Left ventricle myocardium superior (tissue), 1 donor: ENCODE data around the gene RAB4B. TPM values are rescaled to one million over a fixed set of nuclear protein-coding genes. Genes with fewer than 3 reads are reported as not detected.
"Not testable (repeated sequence)": the region's sequence is repeated elsewhere in the genome, so short reads cannot be mapped to it uniquely, and the experiment has no call there.

Experiments used
- ATAC-seq: fragments of 200-7000 bp; cut with Tn5 transposase; one replicate; pipeline ENCODE4 v1.9.1; 2020; ENCODE audit warnings: mild to moderate bottlenecking, moderate library complexity
- DNase-seq: peaks from one replicate; pipeline ENCODE4 v3.0.0-alpha.2; 2020
- intact Hi-C: fragments of 100-400 bp; cut with micrococcal nuclease; formaldehyde crosslinking; loops from one replicate; pipeline ENCODE4 v1.11.0; 2022
- total RNA-seq: library from RNA; stranded (reverse); fragmentation: NEBNext Ultra II Directional; extraction: Animal tissue kit (Norgen Biotek cat#: 25700); gene quantifications from one replicate; pipeline ENCODE4 v1.2.1, GENCODE V29; 2021
- donor health status: DM: no; HTN: yes; CAD: no; lungs with severe emphysema.

RAB4B gene
- total RNA-seq, 1 donor from 2014 or later, result 10.1 TPM

- DNase-seq (no peak), ATAC-seq (no peak)
- intact Hi-C loops, result no loop called here
These were observed 53.7 kb downstream of the RAB4B start for GRCh38 chr19:40831502-40832430.

GRCh38 chr19:40832431-40832790, 54.4 kb downstream of the RAB4B start:
- DNase-seq, intact Hi-C loops, ATAC-seq: not testable (repeated sequence)

DNA sequence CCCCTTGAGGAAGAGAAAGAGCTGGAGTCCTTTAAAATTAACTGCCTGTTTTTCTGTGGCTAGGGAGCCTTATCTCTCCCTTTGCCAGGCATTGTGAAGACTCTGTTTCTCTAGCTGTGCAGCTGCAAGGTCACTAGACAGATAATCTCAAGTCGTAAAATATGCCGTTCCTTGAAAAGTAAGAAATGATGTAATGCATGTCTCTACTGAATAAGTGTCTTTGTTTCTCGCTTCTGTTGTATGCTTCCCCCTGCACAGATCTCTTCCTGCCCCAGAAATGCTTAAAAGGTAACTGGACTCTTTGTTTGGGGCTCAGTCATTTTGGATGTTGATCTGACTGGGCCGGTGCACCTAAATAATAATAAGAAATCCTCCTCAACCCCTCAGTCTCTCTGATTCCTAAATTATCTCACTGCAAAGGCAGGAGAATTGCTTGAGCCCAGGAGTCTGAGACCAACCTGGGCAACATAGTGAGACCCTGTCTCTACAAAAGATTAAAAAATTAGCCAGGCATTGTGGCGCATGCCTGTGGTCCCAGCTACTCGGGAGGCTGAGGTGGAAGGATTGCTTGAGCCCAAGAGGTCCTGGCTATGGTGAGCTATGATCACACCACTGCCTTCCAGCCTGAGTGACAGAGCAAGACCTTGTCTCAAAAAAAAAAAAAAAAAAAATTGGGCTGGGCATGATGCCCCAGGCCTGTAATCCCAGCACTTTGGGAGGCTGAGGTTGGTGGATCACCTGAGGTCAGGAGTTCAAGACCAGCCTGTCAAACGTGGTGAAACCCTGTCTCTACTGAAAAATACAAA, 55.9 kb downstream of the RAB4B start:
- ATAC-seq, DNase-seq, intact Hi-C loops: not testable (repeated sequence)

GRCh38 chr19:40836754-40837429, 58.8 kb downstream of the RAB4B start:
- no peak for DNase-seq
- intact Hi-C loops, result no loop called here
- no peak for ATAC-seq

DNA sequence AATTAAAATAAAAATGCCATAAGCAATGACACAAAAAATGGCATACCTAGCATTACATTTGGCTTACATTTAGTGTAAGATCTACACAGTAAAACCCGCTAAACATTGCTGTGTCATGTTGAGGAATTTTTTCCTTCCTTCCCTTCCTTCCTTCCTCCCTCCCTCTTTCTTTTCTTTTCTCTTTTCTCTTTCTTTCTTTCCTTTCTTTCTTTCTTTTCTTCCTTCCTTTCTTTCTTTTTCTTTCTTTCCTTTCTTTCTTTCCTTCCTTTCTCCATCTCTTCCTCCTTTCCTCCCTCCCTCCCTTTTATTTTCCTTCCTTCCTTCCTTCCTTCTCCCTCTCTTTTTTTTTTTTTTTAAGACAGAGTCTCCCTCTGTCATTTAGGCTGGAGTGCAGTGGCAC, 60.4 kb downstream of the RAB4B start:
- DNase-seq, ATAC-seq, intact Hi-C loops: not testable (repeated sequence)

GRCh38 chr19:40842012-40842411, 64.0 kb downstream of the RAB4B start:
- DNase-seq, intact Hi-C loops, ATAC-seq: not testable (repeated sequence)

GRCh38 chr19:40842997-40843652, 65.1 kb downstream of the RAB4B start:
- intact Hi-C loops, DNase-seq: not testable (repeated sequence)
- ATAC-seq, result peak; percentile 59

GRCh38 chr19:40843653-40844052, 65.6 kb downstream of the RAB4B start:
- intact Hi-C loops, result not testable (repeated sequence)
- DNase-seq, result peak; percentile 44
- ATAC-seq, result peak; percentile 63

Other genes with a start within 250 kb of the RAB4B start
- gene SHKBP1, start 201.4 kb upstream of the RAB4B start, total RNA-seq, result 16.4 TPM
- 294 TPM for gene LTBP4, start 176.9 kb upstream of the RAB4B start, total RNA-seq
- gene NUMBL, start 87.6 kb upstream of the RAB4B start, total RNA-seq, result 16.9 TPM
- 34.6 TPM for gene COQ8B, start 61.4 kb upstream of the RAB4B start, total RNA-seq
- gene ITPKC, start 61.1 kb upstream of the RAB4B start, total RNA-seq, result 12.8 TPM
- gene ACTMAP, start 27.8 kb upstream of the RAB4B start, total RNA-seq, result 6.7 TPM
- 41.6 TPM for gene SNRPA, start 27.0 kb upstream of the RAB4B start, total RNA-seq
- gene MIA, start 2.7 kb upstream of the RAB4B start, total RNA-seq, result 1.1 TPM
- 65.5 TPM for gene EGLN2, start 20.9 kb downstream of the RAB4B start, total RNA-seq
- not detected for gene CYP2A6, start 72.2 kb downstream of the RAB4B start, total RNA-seq
- gene CYP2A7, start 104.0 kb downstream of the RAB4B start, total RNA-seq, result not detected
- gene CYP2B6, start 213.0 kb downstream of the RAB4B start, total RNA-seq, result not detected